ENCODE measurements around the gene DOCK10.

Gene DOCK10

DNA sequence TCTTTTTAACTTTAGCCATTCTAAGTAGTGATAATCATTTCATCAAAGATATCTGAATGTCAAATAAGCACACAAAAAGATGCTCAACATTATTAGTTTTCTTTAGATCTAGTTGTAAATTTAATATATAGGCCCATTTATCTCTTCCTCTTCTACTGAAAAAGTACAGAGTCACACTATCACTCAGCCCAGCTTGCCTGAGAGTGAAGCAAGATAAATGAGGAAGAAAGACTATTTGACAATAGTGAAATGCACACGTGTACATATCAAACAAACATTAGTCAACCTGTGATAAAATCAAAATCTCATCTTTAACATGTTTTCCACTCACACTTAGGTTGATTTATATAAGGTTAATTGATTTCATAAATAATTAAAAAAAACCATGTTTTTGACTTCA, 242.6 kb downstream of the DOCK10 start:
- TF ChIP-seq, protein P1, sequence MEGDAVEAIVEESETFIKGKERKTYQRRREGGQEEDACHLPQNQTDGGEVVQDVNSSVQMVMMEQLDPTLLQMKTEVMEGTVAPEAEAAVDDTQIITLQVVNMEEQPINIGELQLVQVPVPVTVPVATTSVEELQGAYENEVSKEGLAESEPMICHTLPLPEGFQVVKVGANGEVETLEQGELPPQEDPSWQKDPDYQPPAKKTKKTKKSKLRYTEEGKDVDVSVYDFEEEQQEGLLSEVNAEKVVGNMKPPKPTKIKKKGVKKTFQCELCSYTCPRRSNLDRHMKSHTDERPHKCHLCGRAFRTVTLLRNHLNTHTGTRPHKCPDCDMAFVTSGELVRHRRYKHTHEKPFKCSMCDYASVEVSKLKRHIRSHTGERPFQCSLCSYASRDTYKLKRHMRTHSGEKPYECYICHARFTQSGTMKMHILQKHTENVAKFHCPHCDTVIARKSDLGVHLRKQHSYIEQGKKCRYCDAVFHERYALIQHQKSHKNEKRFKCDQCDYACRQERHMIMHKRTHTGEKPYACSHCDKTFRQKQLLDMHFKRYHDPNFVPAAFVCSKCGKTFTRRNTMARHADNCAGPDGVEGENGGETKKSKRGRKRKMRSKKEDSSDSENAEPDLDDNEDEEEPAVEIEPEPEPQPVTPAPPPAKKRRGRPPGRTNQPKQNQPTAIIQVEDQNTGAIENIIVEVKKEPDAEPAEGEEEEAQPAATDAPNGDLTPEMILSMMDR (IDR thresholded peaks at IDR 0.05; ENCODE audit: low read depth, low read length) = no peak
- no peak for DNase-seq (ENCODE audit: low read depth in 2 of 2)
- no peak overlapping the region for H3K4me3 ChIP-seq (replicated peaks in 1 of 2; ENCODE audit: low read depth in 2 of 2, low read length in 2 of 2)

DNA sequence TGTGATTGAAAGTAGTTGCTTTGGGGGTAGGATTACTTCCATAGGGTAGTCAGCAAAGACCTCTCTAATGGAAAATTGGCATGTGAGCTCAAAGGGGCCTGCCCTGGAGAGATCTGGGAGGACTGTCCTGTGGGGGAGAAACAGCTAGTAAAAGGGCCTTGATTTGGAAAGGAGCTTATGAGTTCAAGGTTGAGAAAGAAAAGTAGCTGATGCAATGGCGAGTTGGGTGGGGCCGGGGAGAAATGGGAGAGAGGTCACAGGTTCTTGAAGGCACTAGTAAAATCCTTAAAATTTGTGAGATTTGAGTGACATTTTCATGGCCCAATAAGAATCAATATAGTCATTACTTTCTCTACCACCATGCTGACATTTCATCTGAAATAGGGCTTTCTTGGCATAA, 244.1 kb downstream of the DOCK10 start:
- TF ChIP-seq, protein P1 (IDR thresholded peaks at IDR 0.05; ENCODE audit: low read depth, low read length) = no peak
- DNase-seq (ENCODE audit: low read depth in 2 of 2) = peak in 1 of 2 donors; percentile 15
- H3K4me3 ChIP-seq (replicated peaks in 1 of 2; ENCODE audit: low read depth in 2 of 2, low read length in 2 of 2) = no peak overlapping the region

DNA sequence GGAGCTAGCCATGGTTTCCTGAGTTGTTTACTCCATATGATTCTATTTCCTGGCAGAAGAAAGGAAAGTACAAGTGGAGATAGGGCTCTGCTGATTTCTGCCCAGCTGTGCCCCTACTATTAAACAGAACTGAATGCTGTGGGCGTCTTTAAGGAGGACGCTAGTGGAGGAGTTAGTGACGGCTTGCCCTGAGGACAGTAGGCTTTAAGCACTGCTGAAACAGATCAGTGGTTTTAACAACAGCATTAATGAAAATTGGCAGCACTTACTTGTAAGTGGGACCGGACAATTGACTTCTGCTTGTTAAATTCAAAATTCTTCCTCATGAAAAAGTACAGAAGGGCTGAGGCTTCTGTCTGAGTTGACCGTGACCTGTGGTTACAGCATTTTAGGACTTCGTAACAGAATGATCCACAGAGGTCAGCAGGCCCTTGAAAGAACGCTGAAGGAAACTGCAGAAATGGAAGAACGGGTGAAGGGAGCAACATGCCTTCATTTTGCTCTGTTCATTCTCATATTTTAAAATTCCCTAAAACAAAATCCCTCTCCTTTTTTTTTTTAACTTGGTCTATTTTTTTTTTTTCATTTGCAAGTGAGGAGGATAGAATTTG, 245.5 kb downstream of the DOCK10 start:
- TF ChIP-seq, protein P1 (IDR thresholded peaks at IDR 0.05; ENCODE audit: low read depth, low read length) = no peak
- H3K4me3 ChIP-seq (replicated peaks in 1 of 2; ENCODE audit: low read depth in 2 of 2, low read length in 2 of 2) = no peak overlapping the region
- no peak for DNase-seq (ENCODE audit: low read depth in 2 of 2)

DNA sequence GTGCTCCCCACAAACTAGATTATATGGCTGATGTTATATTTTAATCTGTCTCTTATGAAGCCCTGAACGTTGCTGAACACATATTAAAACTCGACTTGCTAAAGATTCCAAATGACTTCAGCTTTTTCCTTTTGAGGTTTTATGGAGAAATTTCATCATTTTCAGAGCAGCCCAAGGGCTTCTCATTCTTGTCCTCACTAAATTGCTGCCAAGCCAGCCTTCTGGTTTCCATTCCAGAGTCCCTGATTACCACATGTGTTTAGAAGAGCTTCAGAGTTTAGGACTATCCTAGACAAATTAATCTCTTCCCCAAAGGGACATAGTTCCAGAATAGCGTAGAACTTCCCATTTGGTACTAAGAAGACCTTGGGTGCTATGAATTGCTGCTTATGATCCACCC, 248.3 kb downstream of the DOCK10 start:
- TF ChIP-seq, protein P1 (IDR thresholded peaks at IDR 0.05; ENCODE audit: low read depth, low read length) = no peak
- H3K4me3 ChIP-seq (replicated peaks in 1 of 2; ENCODE audit: low read depth in 2 of 2, low read length in 2 of 2) = no peak overlapping the region
- DNase-seq (ENCODE audit: low read depth in 2 of 2) = peak in 1 of 2 donors; percentile 69

DNA sequence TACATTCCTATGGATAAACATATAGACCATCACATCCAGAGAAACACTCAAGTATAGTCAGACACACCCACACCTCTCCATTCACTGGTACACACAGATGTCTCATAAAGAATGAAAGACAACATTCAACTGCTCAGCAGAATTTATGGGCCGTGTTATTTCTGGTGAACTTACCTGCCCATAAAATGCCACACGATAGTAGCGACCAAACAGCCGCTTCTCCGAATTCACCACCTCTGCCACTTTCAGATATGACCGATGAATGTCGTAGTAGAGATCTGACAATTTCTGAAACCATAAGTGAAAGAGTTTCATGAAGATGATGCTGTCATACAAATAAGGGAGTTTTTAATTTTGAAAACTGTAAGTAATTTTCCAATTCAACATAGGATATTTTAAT, 255.4 kb downstream of the DOCK10 start:
- H3K4me3 ChIP-seq (replicated peaks in 1 of 2; ENCODE audit: low read depth in 2 of 2, low read length in 2 of 2) = no peak overlapping the region
- TF ChIP-seq, protein P1 (IDR thresholded peaks at IDR 0.05; ENCODE audit: low read depth, low read length) = no peak
- DNase-seq (ENCODE audit: low read depth in 2 of 2) = no peak

DNA sequence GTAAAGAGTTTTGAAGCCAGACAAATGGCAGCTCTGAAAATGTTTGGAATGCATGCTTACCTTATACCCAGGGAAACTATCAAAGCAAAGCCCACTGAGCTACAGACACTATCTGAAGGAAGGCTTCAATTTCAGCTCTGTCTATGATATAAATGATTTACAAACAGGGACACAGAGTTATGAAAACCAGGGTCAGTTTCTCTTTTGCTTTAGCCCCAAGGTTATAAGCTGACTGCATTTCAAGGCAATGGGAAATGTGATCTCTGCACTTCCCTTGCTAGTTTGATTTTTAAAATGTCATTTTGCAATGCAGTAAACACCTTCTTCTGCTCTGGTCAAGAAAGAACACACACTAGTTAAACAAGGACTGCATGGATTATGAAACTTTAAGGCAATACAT, 260.9 kb downstream of the DOCK10 start:
- no peak overlapping the region for H3K4me3 ChIP-seq (replicated peaks in 1 of 2; ENCODE audit: low read depth in 2 of 2, low read length in 2 of 2)
- DNase-seq (ENCODE audit: low read depth in 2 of 2) = no peak
- TF ChIP-seq, protein P1 (IDR thresholded peaks at IDR 0.05; ENCODE audit: low read depth, low read length) = no peak

DNA sequence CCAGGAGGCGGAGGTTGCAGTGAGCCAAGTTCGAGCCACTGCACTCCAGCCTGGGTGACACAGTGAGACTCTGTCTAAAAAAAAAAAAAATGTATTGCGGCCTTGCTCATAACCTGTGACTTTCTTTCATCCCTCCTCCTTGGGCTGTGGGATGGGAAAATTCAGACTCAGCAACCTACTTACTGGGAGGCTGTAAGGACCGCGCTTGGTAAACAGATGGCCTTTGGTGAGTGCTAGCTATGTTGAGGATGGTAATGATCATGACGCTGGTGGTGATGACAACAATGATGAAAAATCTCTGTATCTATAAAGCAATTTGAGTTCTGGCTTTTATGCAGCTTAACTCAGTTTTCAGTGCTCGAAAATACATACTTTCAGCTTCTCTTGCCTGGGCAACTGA, 261.4 kb downstream of the DOCK10 start:
- DNase-seq (ENCODE audit: low read depth in 2 of 2) = no peak
- H3K4me3 ChIP-seq (replicated peaks in 1 of 2; ENCODE audit: low read depth in 2 of 2, low read length in 2 of 2) = no peak overlapping the region
- TF ChIP-seq, protein P1 (IDR thresholded peaks at IDR 0.05; ENCODE audit: low read depth, low read length) = no peak

Measured in cardiac fibroblast (primary cell).